ENCODE data around the gene WNT3. TPM values are rescaled to one million over a fixed set of nuclear protein-coding genes. Genes with fewer than 3 reads are reported as not detected.
A peak's percentile ranks its signal among the peaks of the same experiment; 100 is the strongest.

The WNT3 gene
- total and polyA plus RNA-seq, 10 of the 15 experiments (the other 5 are each of a cell fraction or from before 2014, with no cell fraction given): 0.01 to 0.03 TPM; not detected in 8

DNA sequence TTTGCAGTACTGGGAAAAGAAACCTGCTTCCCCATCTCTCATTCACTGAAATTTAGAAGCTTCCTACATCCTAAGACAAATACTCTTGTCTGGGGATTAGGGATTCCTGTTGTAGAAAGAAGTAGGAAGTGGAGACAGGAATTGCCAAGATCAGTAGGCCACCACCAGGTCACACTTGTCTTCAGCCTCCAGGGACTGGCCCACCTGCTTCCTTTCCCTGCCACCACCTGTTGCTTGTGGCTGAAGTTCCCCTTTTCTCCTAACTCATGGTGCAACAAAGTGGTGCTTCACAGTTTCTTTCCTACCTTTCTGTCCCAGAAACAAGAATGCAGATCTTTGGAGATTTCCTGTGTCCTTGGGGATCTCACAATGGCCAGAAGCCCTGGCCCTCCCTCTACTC lies 82.4 kb downstream of the WNT3 start (continued):
- TF ChIP-seq, protein P1, sequence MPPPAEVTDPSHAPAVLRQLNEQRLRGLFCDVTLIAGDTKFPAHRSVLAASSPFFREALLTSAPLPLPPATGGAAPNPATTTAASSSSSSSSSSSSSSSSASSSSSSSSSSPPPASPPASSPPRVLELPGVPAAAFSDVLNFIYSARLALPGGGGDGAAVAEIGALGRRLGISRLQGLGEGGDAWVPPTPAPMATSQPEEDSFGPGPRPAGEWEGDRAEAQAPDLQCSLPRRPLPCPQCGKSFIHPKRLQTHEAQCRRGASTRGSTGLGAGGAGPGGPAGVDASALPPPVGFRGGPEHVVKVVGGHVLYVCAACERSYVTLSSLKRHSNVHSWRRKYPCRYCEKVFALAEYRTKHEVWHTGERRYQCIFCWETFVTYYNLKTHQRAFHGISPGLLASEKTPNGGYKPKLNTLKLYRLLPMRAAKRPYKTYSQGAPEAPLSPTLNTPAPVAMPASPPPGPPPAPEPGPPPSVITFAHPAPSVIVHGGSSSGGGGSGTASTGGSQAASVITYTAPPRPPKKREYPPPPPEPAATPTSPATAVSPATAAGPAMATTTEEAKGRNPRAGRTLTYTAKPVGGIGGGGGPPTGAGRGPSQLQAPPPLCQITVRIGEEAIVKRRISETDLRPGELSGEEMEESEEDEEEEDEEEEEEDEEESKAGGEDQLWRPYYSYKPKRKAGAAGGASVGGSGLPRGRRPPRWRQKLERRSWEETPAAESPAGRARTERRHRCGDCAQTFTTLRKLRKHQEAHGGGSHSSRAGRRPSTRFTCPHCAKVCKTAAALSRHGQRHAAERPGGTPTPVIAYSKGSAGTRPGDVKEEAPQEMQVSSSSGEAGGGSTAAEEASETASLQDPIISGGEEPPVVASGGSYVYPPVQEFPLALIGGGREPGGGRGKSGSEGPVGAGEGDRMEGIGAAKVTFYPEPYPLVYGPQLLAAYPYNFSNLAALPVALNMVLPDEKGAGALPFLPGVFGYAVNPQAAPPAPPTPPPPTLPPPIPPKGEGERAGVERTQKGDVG (CRISPR knock-in tag; IDR thresholded peaks at IDR 0.05): no peak
- TF ChIP-seq MEF2A (IDR thresholded peaks at IDR 0.05; ENCODE audit: insufficient read depth, low read depth, low read length) (no peak), RAD21 (IDR thresholded peaks at IDR 0.05; ENCODE audit: insufficient read depth, low read depth, low read length) (no peak), POLR2AphosphoS2 (IDR thresholded peaks at IDR 0.05; ENCODE audit: low read depth, low read length) (no peak), RUNX3 (IDR thresholded peaks at IDR 0.05; ENCODE audit: low read length) (0 out of 2 replicates have a peak, but pooled peaks have one; percentile 17), ATF2 (IDR thresholded peaks at IDR 0.05; ENCODE audit: low read length) (no peak)

DNA sequence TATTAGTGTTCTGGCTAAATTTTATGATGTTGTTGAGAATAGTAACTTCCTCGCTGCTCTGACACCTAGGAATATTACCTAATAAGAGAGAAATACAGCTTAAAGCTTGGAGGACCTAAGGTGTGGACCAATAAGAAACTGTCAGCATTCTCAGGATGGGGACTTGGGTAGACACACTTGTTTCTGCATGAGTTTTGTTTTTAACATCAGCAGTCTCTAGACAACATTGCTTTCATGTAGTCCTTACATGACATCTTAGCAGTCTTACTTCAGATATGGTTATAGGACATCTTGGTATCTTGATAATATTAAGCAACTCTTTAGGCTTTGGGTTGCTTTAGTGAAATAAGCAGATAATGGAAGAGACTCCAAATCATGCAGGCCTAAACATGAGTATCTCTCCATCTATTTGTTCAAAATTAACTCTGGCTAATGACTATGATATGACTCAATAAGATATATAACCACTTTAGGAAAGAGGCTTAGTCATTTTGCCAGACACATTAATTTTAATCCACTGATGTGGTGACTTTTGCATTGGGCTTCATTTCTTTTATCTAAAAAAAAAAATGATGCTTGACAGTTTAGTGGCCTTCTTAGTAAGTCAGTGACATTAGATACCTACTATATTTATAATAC lies 84.5 kb downstream of the WNT3 start:
- Histone ChIP-seq H3K4me1 (ENCODE audit: control insufficient read depth, insufficient read depth, low read length) (peaks cover 4% of the 10 kb centered on the region; the same call in 1 of the 2 replicates), H3K9me3 (replicated peaks; ENCODE audit: control insufficient read depth, insufficient read depth, low read length) (no peaks in the 10 kb centered on the region), H3K27ac (ENCODE audit: control insufficient read depth, insufficient read depth) (no peak overlapping the region), H3K9ac (ENCODE audit: control insufficient read depth, insufficient read depth, low read length) (no peak overlapping the region), H3K27me3 (replicated peaks in 1 of 2; ENCODE audit: control insufficient read depth in 2 of 2, insufficient read depth in 2 of 2, low read length in 1 of 2) (no peaks in the 10 kb centered on the region), H2AFZ (ENCODE audit: control insufficient read depth, low read depth, low read length) (no peak overlapping the region), H4K20me1 (ENCODE audit: control insufficient read depth, insufficient read depth) (no peaks in the 10 kb centered on the region), H3K79me2 (ENCODE audit: control insufficient read depth, insufficient read depth, low read length) (no peaks in the 10 kb centered on the region), H3K4me2 (ENCODE audit: control insufficient read depth, insufficient read depth) (no peak overlapping the region), H3K36me3 (ENCODE audit: control insufficient read depth in 2 of 2, insufficient read depth in 2 of 2, low read length in 1 of 2) (0 out of 4 replicates have a peak, but pooled peaks cover 0 to 4% of the 10 kb centered on the region in 2 experiments), H3K4me3 (no peak overlapping the region)
- ChIA-PET RAD21 (ENCODE audit: unreplicated experiment) (no interaction called here), CTCF (no interaction called here), POLR2A (no interaction called here), SMC1A (ENCODE audit: uncharacterized antibody, unreplicated experiment) (interaction anchor here (1.0 kb wide), 1 partner anchor 15 kb away, joined by 4 read pairs; no protein-coding TSS in a partner anchor)
- no TSS peak for BruUV-seq (replicated peaks)
- in situ Hi-C loops (cut with MboI) (no loop called here), intact Hi-C loops (cut with micrococcal nuclease; ENCODE audit: unreplicated experiment) (no loop called here)
- WGBS (ENCODE audit: insufficient coverage, insufficient replicate concordance, low lambda C conversion rate, missing lambda C conversion rate): 100% methylated on average over 1 of the region's 1 CpG
- ATAC-seq (no peak), DNase-seq (ENCODE audit: low read depth, low spot score) (no peak), FAIRE-seq (no peak)
- TF ChIP-seq SREBF1 (IDR thresholded peaks at IDR 0.05; ENCODE audit: low read length): no peak
- TF ChIP-seq SRF (IDR thresholded peaks at IDR 0.05; ENCODE audit: low read depth in 2 of 2, low read length in 2 of 2): no peak
- TF ChIP-seq SMAD5 (IDR thresholded peaks at IDR 0.05; ENCODE audit: low read depth): no peak
- no peak for TF ChIP-seq NR2C1 (IDR thresholded peaks at IDR 0.05)
- TF ChIP-seq SP1 (IDR thresholded peaks at IDR 0.05; ENCODE audit: low read depth, low read length): no peak
- no peak for TF ChIP-seq CBFB (IDR thresholded peaks at IDR 0.05; ENCODE audit: low read depth)
- no peak for TF ChIP-seq HDAC6 (IDR thresholded peaks at IDR 0.05; ENCODE audit: unreplicated experiment)
- no peak for TF ChIP-seq MEF2A (IDR thresholded peaks at IDR 0.05; ENCODE audit: insufficient read depth, low read depth, low read length)

All from GM12878 (cell line).